HCT116 (cell line): ENCODE results near the gene KAT6B. TPM values are rescaled to one million over a fixed set of nuclear protein-coding genes. Genes with fewer than 3 reads are reported as not detected.

Source experiments
- ATAC-seq: fragments of 200-7000 bp; cut with Tn5 transposase; 2 replicates; pipeline ENCODE4 v1.9.1; 2020; ENCODE audit warnings: mild to moderate bottlenecking, moderate library complexity
- BruUV-seq: library from RNA; stranded (reverse); fragments of 400-500 nt; replicated peaks from 2 replicates; lab custom pipeline; 2021; lab: Mats Ljungman, UMichigan
- CTCF ChIA-PET: fragments of 300-600 bp; sonication (Branson Sonifier 250); formaldehyde crosslinking; loops from one replicate; lab custom pipeline; 2021; ENCODE audit warnings: antibody characterized with exemption; lab: Charles Lee
- POLR2A ChIA-PET: fragments of 300-600, 350-600 bp; sonication (Branson Sonifier 250); formaldehyde crosslinking; loops from one replicate; lab custom pipeline; 2021; ENCODE audit warnings: antibody characterized with exemption; lab: Charles Lee
- RAD21 ChIA-PET, 2 experiments: fragments of 300-600 bp; sonication (Branson Sonifier 250); formaldehyde crosslinking; loops; one replicate each; lab custom pipeline; 2023; ENCODE audit warnings: low total read pairs in 2 of 2; ENCODE audit not compliant: uncharacterized antibody in 2 of 2, unreplicated experiment in 2 of 2, low non-redundant PET in 1 of 2; lab: Charles Lee
- DNase-seq: peaks from one replicate; pipeline ENCODE4 v3.0.0-alpha.2; 2010; ENCODE audit warnings: low read depth, low spot score
- H2AFZ ChIP-seq: fragments of 200-600 bp; shearing (Covaris generic), sonication (generic); 2 replicates; pipeline ENCODE4 v1.6.1; 2017; ENCODE audit warnings: low read depth, mixed run types, mixed read lengths, antibody characterized with exemption, low read length; ENCODE audit not compliant: poor library complexity, severe bottlenecking
- H3K27ac ChIP-seq: 2 replicates; pipeline ENCODE4 v1.5.1; 2012; ENCODE audit warnings: low read depth, low read length
- H3K27me3 ChIP-seq: fragments of 200-600 bp; sonication (generic); 2 replicates; pipeline ENCODE4 v1.6.1; 2016; ENCODE audit warnings: mixed run types, low read length, mixed read lengths; ENCODE audit not compliant: insufficient read depth
- H3K36me3 ChIP-seq, 2 experiments: fragments of 200-500 bp in 1 of 2; fragments of 200-600 bp in 1 of 2; sonication (Bioruptor generic) in 1 of 2; sonication (generic) in 1 of 2; 2 replicates each; pipeline versions ENCODE4 v1.5.1 to v1.6.1; 2014 to 2016; ENCODE audit warnings: low read length in 2 of 2, inconsistent platforms in 1 of 2, mixed read lengths in 1 of 2, mixed run types in 1 of 2; ENCODE audit not compliant: insufficient read depth in 2 of 2, control insufficient read depth in 1 of 2
- H3K4me1 ChIP-seq, 2 experiments: fragments of 200-600 bp in 1 of 2; sonication (generic) in 1 of 2; 2 replicates each; pipeline versions ENCODE4 v1.5.1 to v1.6.1; 2012 to 2017; ENCODE audit warnings: low read length in 2 of 2, inconsistent platforms in 1 of 2, mild to moderate bottlenecking in 1 of 2, mixed read lengths in 1 of 2, mixed run types in 1 of 2, moderate library complexity in 1 of 2; ENCODE audit not compliant: insufficient read depth in 2 of 2, control insufficient read depth in 1 of 2
- H3K4me2 ChIP-seq: fragments of 200-600 bp; sonication (generic); 2 replicates; pipeline ENCODE4 v1.6.1; 2017; ENCODE audit warnings: mixed run types, low read length, mixed read lengths
- H3K4me3 ChIP-seq, 2 experiments: fragments of 200-600 bp in 1 of 2; sonication (generic) in 1 of 2; replicated peaks in 1 of 2; 2 replicates each; pipeline ENCODE4 v1.5.1; 2011 to 2016; ENCODE audit warnings: low read length in 2 of 2, control low read depth in 1 of 2, low read depth in 1 of 2, mild to moderate bottlenecking in 1 of 2, mixed read lengths in 1 of 2, mixed run types in 1 of 2
- H3K79me2 ChIP-seq: fragments of 200-600 bp; sonication (generic); 2 replicates; pipeline ENCODE4 v1.6.1; 2017; ENCODE audit warnings: mild to moderate bottlenecking, mixed run types, low read length, moderate library complexity, mixed read lengths; ENCODE audit not compliant: insufficient read depth
- H3K9ac ChIP-seq: fragments of 200-600 bp; sonication (generic); 2 replicates; pipeline ENCODE4 v1.6.1; 2016; ENCODE audit warnings: low read length, mixed read lengths
- H3K9me2 ChIP-seq: fragments of 200-600 bp; sonication (generic), shearing (Covaris generic); 2 replicates; pipeline ENCODE4 v1.6.1; 2017; ENCODE audit warnings: mixed run types, mild to moderate bottlenecking, moderate library complexity; ENCODE audit not compliant: insufficient read depth
- H3K9me3 ChIP-seq, 2 experiments: fragments of 200-500 bp in 1 of 2; fragments of 200-600 bp in 1 of 2; sonication (Bioruptor generic) in 1 of 2; sonication (generic) in 1 of 2; 2 replicates each; pipeline ENCODE4 v1.6.1; 2014 to 2017; ENCODE audit warnings: low read length in 2 of 2, mixed read lengths in 2 of 2, inconsistent platforms in 1 of 2, low read depth in 1 of 2, mild to moderate bottlenecking in 1 of 2, mixed run types in 1 of 2, moderate library complexity in 1 of 2; ENCODE audit not compliant: control insufficient read depth in 1 of 2, insufficient read depth in 1 of 2
- H4K20me1 ChIP-seq: fragments of 200-600 bp; sonication (generic), shearing (Covaris generic); 2 replicates; pipeline ENCODE4 v1.6.1; 2017; ENCODE audit warnings: mixed run types, mild to moderate bottlenecking, moderate library complexity; ENCODE audit not compliant: insufficient read depth
- ELF1 ChIP-seq: IDR thresholded peaks from 2 replicates; pipeline ENCODE4 v1.6.1; 2012; ENCODE audit warnings: low read depth, borderline replicate concordance
- EZH2 ChIP-seq: fragments of 200-600 bp; sonication (generic); IDR thresholded peaks from 2 replicates; pipeline ENCODE4 v1.6.1; 2017; ENCODE audit warnings: antibody characterized with exemption, mixed run types
- EZH2phosphoT487 ChIP-seq: fragments of 200-600 bp; IDR thresholded peaks from 2 replicates; pipeline ENCODE4 v1.6.1; 2018; ENCODE audit warnings: antibody characterized with exemption, borderline replicate concordance
- SRF ChIP-seq: IDR thresholded peaks from 2 replicates; pipeline ENCODE4 v1.6.1; 2012; ENCODE audit warnings: low read depth
- YY1 ChIP-seq: IDR thresholded peaks from 2 replicates; pipeline ENCODE4 v1.6.1; 2011; ENCODE audit warnings: low read length, low read depth, moderate library complexity, mild to moderate bottlenecking; ENCODE audit not compliant: insufficient replicate concordance; ENCODE audit errors: extremely low read depth
- ZNF274 ChIP-seq: fragments of 200-500 bp; sonication (Bioruptor generic); IDR thresholded peaks from 2 replicates; pipeline ENCODE4 v1.6.1; 2014; ENCODE audit warnings: mild to moderate bottlenecking, low read depth, low read length, inconsistent platforms
- intact Hi-C: fragments of 100-400 bp; cut with micrococcal nuclease; formaldehyde crosslinking; loops from 2 replicates; pipeline ENCODE4 v1.10.0; 2022
- total RNA-seq: library from RNA; stranded (reverse); gene quantifications from one replicate; pipeline ENCODE4 v1.2.1, GENCODE V29; 2021; ENCODE audit not compliant: unreplicated experiment
- TF ChIP-seq, protein P1 (sequence below): IDR thresholded peaks from 2 replicates; pipeline ENCODE4 v1.6.1; 2011; ENCODE audit warnings: mild to moderate bottlenecking, low read length, moderate library complexity; ENCODE audit not compliant: insufficient replicate concordance; ENCODE audit errors: extremely low read depth
- TF ChIP-seq, protein P2 (sequence below): IDR thresholded peaks from 2 replicates; pipeline ENCODE4 v1.6.1; 2012

Gene KAT6B
- total RNA-seq, 1 experiment from 2014 or later = 17.8 TPM

DNA sequence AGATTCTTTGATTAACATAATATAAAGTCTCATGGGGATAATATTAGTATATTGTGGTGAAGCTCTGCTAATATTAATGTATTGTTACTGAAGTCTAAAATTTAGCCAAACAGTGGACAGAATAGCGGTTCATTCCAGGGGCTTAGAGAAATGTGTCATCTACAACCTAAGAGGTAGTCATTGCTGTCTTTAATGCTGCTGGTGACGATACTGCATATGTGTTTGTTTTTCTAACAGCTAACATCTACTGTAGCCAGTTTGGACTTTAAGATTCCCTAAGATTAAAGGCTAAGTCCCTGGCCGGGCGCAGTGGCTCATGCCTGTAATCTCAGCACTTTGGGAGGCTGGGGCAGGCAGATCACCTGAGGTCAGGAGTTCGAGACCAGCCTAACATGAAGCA is 183.0 kb downstream of the KAT6B start:
- no peaks in the 10 kb centered on the region for H3K36me3 ChIP-seq
- no peaks in the 10 kb centered on the region for H3K9me2 ChIP-seq
- H3K4me3 ChIP-seq = no peak overlapping the region
- TF ChIP-seq EZH2 (no peak), EZH2phosphoT487 (no peak), YY1 (no peak), SRF (no peak), ZNF274 (no peak), ELF1 (no peak)
- TF ChIP-seq, protein P1, sequence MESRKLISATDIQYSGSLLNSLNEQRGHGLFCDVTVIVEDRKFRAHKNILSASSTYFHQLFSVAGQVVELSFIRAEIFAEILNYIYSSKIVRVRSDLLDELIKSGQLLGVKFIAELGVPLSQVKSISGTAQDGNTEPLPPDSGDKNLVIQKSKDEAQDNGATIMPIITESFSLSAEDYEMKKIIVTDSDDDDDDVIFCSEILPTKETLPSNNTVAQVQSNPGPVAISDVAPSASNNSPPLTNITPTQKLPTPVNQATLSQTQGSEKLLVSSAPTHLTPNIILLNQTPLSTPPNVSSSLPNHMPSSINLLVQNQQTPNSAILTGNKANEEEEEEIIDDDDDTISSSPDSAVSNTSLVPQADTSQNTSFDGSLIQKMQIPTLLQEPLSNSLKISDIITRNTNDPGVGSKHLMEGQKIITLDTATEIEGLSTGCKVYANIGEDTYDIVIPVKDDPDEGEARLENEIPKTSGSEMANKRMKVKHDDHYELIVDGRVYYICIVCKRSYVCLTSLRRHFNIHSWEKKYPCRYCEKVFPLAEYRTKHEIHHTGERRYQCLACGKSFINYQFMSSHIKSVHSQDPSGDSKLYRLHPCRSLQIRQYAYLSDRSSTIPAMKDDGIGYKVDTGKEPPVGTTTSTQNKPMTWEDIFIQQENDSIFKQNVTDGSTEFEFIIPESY = no peak
- TF ChIP-seq, protein P2, sequence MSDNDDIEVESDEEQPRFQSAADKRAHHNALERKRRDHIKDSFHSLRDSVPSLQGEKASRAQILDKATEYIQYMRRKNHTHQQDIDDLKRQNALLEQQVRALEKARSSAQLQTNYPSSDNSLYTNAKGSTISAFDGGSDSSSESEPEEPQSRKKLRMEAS = no peak
- H3K27me3 ChIP-seq = no peaks in the 10 kb centered on the region
- no peaks in the 10 kb centered on the region for H3K9me3 ChIP-seq
- ChIA-PET RAD21 (no interaction called here), POLR2A (no interaction called here), CTCF (no interaction called here)
- ATAC-seq = no peak
- no peak overlapping the region for H3K4me2 ChIP-seq
- H4K20me1 ChIP-seq = no peaks in the 10 kb centered on the region
- H3K4me1 ChIP-seq = no peaks in the 10 kb centered on the region
- no peak for DNase-seq
- H3K27ac ChIP-seq = no peak overlapping the region
- no peak overlapping the region for H3K9ac ChIP-seq
- intact Hi-C loops = no loop called here
- no peaks in the 10 kb centered on the region for H3K79me2 ChIP-seq
- H2AFZ ChIP-seq = no peak overlapping the region
- no TSS peak for BruUV-seq
